ENCODE measurements around the gene CRTC1.
A peak's percentile ranks its signal among the peaks of the same experiment; 100 is the strongest.

CRTC1 gene

DNA sequence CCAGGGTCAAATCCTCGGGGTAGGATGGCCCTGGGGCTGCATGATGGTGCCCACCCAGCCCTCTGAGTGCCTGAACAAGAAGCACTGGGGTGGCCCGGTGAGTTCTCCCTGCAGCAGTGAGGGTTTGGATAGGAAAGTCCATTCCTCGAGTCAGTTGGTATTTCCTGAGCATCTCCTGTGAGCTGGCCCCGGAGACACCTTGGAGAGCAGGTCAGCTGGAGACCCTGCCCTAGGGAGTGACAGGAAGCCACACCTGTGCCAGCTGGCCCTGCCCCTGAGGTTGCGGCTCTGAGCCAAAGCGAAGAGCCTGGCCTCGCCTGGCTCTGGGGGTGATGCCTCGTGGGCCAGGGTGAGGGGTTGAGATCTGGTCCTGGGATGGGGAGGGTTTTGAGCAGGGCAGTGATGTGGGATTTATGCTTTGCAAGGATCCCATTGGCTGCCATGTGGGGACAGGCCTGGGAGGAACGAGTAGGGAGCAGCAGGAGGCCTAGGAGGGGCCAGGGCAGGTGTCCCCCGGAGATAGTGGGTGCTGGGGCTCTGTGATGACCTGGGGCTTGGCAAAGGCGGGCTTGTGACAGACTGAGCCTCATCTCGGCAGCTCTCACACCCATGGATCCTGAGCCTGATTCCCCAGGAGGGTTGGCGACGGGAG, 16.0 kb downstream of the CRTC1 start:
- ChIA-PET CTCF (no interaction called here), POLR2A (no interaction called here)

DNA sequence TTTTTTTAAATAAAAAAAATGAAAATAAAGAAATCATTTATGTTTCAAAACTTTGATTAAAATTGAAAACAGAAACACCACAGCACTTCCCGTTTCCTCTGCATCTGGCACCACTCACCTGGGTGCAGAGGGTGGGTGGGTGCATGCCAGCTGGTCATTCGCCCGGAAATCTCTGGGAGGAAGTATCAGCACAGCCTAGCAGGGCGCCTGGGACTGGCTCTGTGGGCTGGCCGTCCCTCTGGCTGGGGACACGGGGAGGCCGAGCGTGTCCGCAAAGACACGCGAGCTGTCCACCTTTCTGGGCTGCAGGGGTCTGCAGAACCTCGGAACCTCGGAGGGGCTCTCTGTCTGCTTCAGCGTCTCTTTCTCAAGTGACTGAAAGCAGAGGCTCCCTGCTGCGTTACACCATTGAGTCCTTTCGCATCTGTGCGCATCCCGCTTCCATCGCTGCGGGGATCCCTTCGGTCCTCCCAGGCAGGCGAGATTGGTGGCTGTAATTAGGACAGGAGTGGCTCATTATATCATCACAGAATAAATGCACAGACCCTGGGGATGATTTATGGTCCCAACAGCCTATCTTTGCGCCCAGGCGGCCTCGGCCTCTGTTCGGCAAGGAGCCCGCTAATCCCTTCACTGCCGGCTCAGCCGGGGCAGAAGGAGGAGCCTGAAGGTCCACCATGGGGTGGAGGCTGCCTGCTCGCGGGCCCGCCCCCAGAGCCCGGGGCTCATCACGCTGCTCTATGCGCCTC, 17.2 kb downstream of the CRTC1 start:
- TF ChIP-seq, protein P1, sequence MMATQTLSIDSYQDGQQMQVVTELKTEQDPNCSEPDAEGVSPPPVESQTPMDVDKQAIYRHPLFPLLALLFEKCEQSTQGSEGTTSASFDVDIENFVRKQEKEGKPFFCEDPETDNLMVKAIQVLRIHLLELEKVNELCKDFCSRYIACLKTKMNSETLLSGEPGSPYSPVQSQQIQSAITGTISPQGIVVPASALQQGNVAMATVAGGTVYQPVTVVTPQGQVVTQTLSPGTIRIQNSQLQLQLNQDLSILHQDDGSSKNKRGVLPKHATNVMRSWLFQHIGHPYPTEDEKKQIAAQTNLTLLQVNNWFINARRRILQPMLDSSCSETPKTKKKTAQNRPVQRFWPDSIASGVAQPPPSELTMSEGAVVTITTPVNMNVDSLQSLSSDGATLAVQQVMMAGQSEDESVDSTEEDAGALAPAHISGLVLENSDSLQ (IDR thresholded peaks at IDR 0.05) = peak; percentile 94
- TF ChIP-seq CTBP1 (IDR thresholded peaks at IDR 0.05; ENCODE audit: borderline replicate concordance) (peak; percentile 53; the same call in 1 of the 2 replicates), ARNT (IDR thresholded peaks at IDR 0.05) (no peak), FOXK2 (IDR thresholded peaks at IDR 0.05) (no peak), FOXM1 (IDR thresholded peaks at IDR 0.05; ENCODE audit: borderline replicate concordance) (no peak), NFRKB (IDR thresholded peaks at IDR 0.05) (no peak), ELF4 (IDR thresholded peaks at IDR 0.05) (no peak), SUZ12 (IDR thresholded peaks at IDR 0.05) (no peak), FOXA1 (IDR thresholded peaks at IDR 0.05) (no peak), LEF1 (IDR thresholded peaks at IDR 0.05; ENCODE audit: borderline replicate concordance) (no peak), ZNF384 (IDR thresholded peaks at IDR 0.05) (no peak), BHLHE40 (IDR thresholded peaks at IDR 0.05; ENCODE audit: borderline replicate concordance) (no peak)
- ChIA-PET CTCF (no interaction called here), POLR2A (no interaction called here)
- DNase-seq (ENCODE audit: extremely low spot score) = peak; percentile 88

More for the DNA sequence above, 16.0 kb downstream of the CRTC1 start:
- no peak for TF ChIP-seq FOXM1 (IDR thresholded peaks at IDR 0.05; ENCODE audit: borderline replicate concordance)
- no peak for TF ChIP-seq NFRKB (IDR thresholded peaks at IDR 0.05)
- TF ChIP-seq FOXK2 (IDR thresholded peaks at IDR 0.05) = no peak
- no peak for TF ChIP-seq ZNF384 (IDR thresholded peaks at IDR 0.05)
- TF ChIP-seq FOXA1 (IDR thresholded peaks at IDR 0.05) = no peak
- no peak for TF ChIP-seq HDGF (IDR thresholded peaks at IDR 0.05; ENCODE audit: borderline replicate concordance)
- TF ChIP-seq TARDBP (IDR thresholded peaks at IDR 0.05) = no peak
- TF ChIP-seq SP1 (IDR thresholded peaks at IDR 0.05) = no peak
- TF ChIP-seq, protein P1 (IDR thresholded peaks at IDR 0.05) = no peak
- TF ChIP-seq ARNT (IDR thresholded peaks at IDR 0.05) = no peak
- TF ChIP-seq BHLHE40 (IDR thresholded peaks at IDR 0.05; ENCODE audit: borderline replicate concordance) = no peak
- no peak for DNase-seq (ENCODE audit: extremely low spot score)

DNA sequence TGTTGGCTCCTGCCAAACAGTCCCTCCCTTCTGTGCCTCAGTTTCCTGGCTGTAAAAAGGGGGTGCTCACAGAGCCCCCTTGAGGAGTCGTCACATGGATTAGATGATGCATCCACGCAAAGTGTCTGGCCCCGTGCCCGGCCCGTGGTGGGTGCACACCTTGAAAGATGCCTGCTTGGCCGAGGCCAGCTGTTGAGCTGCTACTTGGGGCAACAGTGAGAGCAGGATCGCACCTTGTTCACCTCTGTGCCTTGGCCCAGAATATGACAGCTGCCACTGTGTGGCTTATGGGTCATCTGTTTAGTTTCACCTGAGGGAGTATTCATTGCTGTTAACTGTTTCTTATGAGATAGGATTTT, 17.7 kb downstream of the CRTC1 start:
- ChIA-PET CTCF (no interaction called here), POLR2A (no interaction called here)
- no peak for DNase-seq (ENCODE audit: extremely low spot score)
- TF ChIP-seq FOXM1 (IDR thresholded peaks at IDR 0.05; ENCODE audit: borderline replicate concordance) (no peak), L3MBTL2 (conservative IDR thresholded peaks at IDR 0.05) (0 out of 2 replicates have a peak, but pooled peaks have one; percentile 20), NFRKB (IDR thresholded peaks at IDR 0.05) (no peak), SP1 (IDR thresholded peaks at IDR 0.05) (no peak)

DNA sequence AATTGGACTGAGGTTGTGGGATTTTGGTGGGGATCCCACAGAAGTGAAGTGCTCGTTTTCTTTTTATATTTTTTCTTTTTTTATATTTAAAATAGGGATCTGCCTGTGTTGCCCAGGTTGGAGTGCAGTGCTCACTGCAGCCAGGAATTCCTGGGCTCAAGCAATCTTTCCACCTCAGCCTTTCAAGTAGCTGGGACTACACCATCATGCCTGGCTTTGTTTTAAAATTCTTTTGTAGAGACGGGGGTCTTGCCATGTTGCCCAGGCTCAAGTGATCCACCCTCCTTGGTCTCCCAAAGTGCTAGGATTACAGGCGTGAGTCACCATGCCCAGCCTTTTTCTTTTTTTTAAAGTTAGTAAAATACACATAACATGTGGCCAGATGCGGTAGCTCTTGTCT, 20.6 kb downstream of the CRTC1 start:
- TF ChIP-seq L3MBTL2 (conservative IDR thresholded peaks at IDR 0.05) = no peak
- no peak for TF ChIP-seq CTBP1 (IDR thresholded peaks at IDR 0.05; ENCODE audit: borderline replicate concordance)
- TF ChIP-seq SUZ12 (IDR thresholded peaks at IDR 0.05) = no peak
- TF ChIP-seq SP1 (IDR thresholded peaks at IDR 0.05) = no peak
- TF ChIP-seq ZNF384 (IDR thresholded peaks at IDR 0.05) = no peak
- TF ChIP-seq, protein P1 (IDR thresholded peaks at IDR 0.05) = no peak
- no peak for TF ChIP-seq HDGF (IDR thresholded peaks at IDR 0.05; ENCODE audit: borderline replicate concordance)
- no peak for TF ChIP-seq BHLHE40 (IDR thresholded peaks at IDR 0.05; ENCODE audit: borderline replicate concordance)
- no peak for TF ChIP-seq FOXK2 (IDR thresholded peaks at IDR 0.05)
- no peak for TF ChIP-seq ARNT (IDR thresholded peaks at IDR 0.05)
- no peak for TF ChIP-seq ELF4 (IDR thresholded peaks at IDR 0.05)
- TF ChIP-seq LEF1 (IDR thresholded peaks at IDR 0.05; ENCODE audit: borderline replicate concordance) = no peak
- no peak for TF ChIP-seq FOXA1 (IDR thresholded peaks at IDR 0.05)
- TF ChIP-seq FOXM1 (IDR thresholded peaks at IDR 0.05; ENCODE audit: borderline replicate concordance) = no peak
- TF ChIP-seq NFRKB (IDR thresholded peaks at IDR 0.05) = no peak
- no peak for TF ChIP-seq TARDBP (IDR thresholded peaks at IDR 0.05)
- ChIA-PET POLR2A (no interaction called here), CTCF (no interaction called here)
- DNase-seq (ENCODE audit: extremely low spot score) = no peak

DNA sequence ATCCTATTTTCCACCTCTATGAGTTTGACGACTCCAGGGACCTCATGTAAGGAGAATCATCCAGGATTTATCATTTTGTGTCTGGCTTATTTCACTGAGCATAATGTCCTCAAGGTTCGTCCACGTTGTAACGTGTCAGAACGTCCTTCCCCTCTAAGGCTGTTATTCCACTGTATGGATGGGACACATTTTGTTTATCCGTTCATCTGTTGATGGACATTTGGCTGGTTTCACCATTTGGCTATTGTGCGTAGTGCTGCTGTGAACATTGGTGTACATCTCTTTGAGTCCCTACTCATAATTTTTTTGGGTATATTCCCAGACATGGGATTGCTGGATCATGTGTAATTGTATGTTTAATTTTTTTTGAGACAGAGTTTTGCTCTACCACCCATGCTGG, 21.5 kb downstream of the CRTC1 start:
- TF ChIP-seq CTBP1 (IDR thresholded peaks at IDR 0.05; ENCODE audit: borderline replicate concordance) = no peak
- TF ChIP-seq NFRKB (IDR thresholded peaks at IDR 0.05) = no peak
- TF ChIP-seq LEF1 (IDR thresholded peaks at IDR 0.05; ENCODE audit: borderline replicate concordance) = no peak
- no peak for TF ChIP-seq TARDBP (IDR thresholded peaks at IDR 0.05)
- TF ChIP-seq ZNF384 (IDR thresholded peaks at IDR 0.05) = no peak
- no peak for TF ChIP-seq SP1 (IDR thresholded peaks at IDR 0.05)
- no peak for TF ChIP-seq SUZ12 (IDR thresholded peaks at IDR 0.05)
- TF ChIP-seq L3MBTL2 (conservative IDR thresholded peaks at IDR 0.05) = no peak
- TF ChIP-seq ARNT (IDR thresholded peaks at IDR 0.05) = no peak
- no peak for TF ChIP-seq FOXA1 (IDR thresholded peaks at IDR 0.05)
- TF ChIP-seq BHLHE40 (IDR thresholded peaks at IDR 0.05; ENCODE audit: borderline replicate concordance) = no peak
- no peak for TF ChIP-seq HDGF (IDR thresholded peaks at IDR 0.05; ENCODE audit: borderline replicate concordance)
- TF ChIP-seq, protein P1 (IDR thresholded peaks at IDR 0.05) = no peak
- TF ChIP-seq FOXK2 (IDR thresholded peaks at IDR 0.05) = no peak
- ChIA-PET POLR2A (no interaction called here), CTCF (no interaction called here)
- DNase-seq (ENCODE audit: extremely low spot score) = no peak
